Skin epidermis (tissue), 12 donors: Measurements from ENCODE around the gene SORD.

Experiments
- H3K27ac ChIP-seq, 21 experiments: fragments of 200-600 bp; sonication (generic) in 11 of 21; one replicate each; pipeline ENCODE4 v1.5.0; 2020; ENCODE audit warnings: mild to moderate bottlenecking in 3 of 21, inconsistent platforms in 2 of 21, moderate library complexity in 2 of 21
- H3K4me3 ChIP-seq, 7 experiments: fragments of 200-600 bp; sonication (generic) in 2 of 7; one replicate each; pipeline ENCODE4 v1.5.0; 2020; ENCODE audit warnings: inconsistent platforms in 2 of 7, mild to moderate bottlenecking in 2 of 7, moderate library complexity in 1 of 7

SORD gene

GRCh38 chr15:45113380-45113990, 90.5 kb downstream of the SORD start:
- H3K27ac ChIP-seq = no peak overlapping the region
- no peak overlapping the region for H3K4me3 ChIP-seq

- no peak within 1 kb of the TSS for H3K4me3 ChIP-seq
- no peak within 1 kb of the TSS for H3K27ac ChIP-seq
These were observed 91.2 kb downstream of the SORD start, which contains the start of the genes DUOX2 and DUOXA2 for GRCh38 chr15:45114076-45114750. DUOX2 (minus strand) TSS chr15:45114172; CDS start chr15:45113411, 761 bp downstream. DUOXA2 (plus strand) TSS chr15:45114326; CDS start chr15:45114606, 280 bp downstream.

- H3K4me3 ChIP-seq = no peak overlapping the region
- no peak overlapping the region for H3K27ac ChIP-seq
These were observed 91.7 kb downstream of the SORD start for GRCh38 chr15:45114751-45115085.

- no peak overlapping the region for H3K27ac ChIP-seq
- no peak overlapping the region for H3K4me3 ChIP-seq
These were observed 92.4 kb downstream of the SORD start for GRCh38 chr15:45115312-45115820.

- no peak overlapping the region for H3K27ac ChIP-seq
- no peak overlapping the region for H3K4me3 ChIP-seq
These were observed 93.0 kb downstream of the SORD start for GRCh38 chr15:45116006-45116481.

GRCh38 chr15:45116482-45117307, 93.7 kb downstream of the SORD start:
- Histone ChIP-seq H3K4me3 (no peak overlapping the region), H3K27ac (no peak overlapping the region)

- H3K4me3 ChIP-seq = peak overlapping the region in 1 of 7 experiments; percentile 24
- H3K27ac ChIP-seq = no peak overlapping the region
These were observed 94.5 kb downstream of the SORD start for GRCh38 chr15:45117308-45118130.

- Histone ChIP-seq H3K4me3 (peak overlapping the region in 1 of 7 experiments; percentile 24), H3K27ac (no peak overlapping the region)
These were observed 95.2 kb downstream of the SORD start for GRCh38 chr15:45118131-45118588.

- H3K27ac ChIP-seq = no peak overlapping the region
- no peak overlapping the region for H3K4me3 ChIP-seq
These were observed 96.0 kb downstream of the SORD start for GRCh38 chr15:45118996-45119395.

- Histone ChIP-seq H3K4me3 (no peak overlapping the region), H3K27ac (no peak overlapping the region)
These were observed 97.3 kb downstream of the SORD start for GRCh38 chr15:45120081-45120972.

- no peak overlapping the region for H3K27ac ChIP-seq
- no peak overlapping the region for H3K4me3 ChIP-seq
These were observed 98.0 kb downstream of the SORD start for GRCh38 chr15:45121020-45121419.

GRCh38 chr15:45121706-45122417, 98.9 kb downstream of the SORD start:
- Histone ChIP-seq H3K4me3 (no peak overlapping the region), H3K27ac (no peak overlapping the region)

- Histone ChIP-seq H3K4me3 (no peak overlapping the region), H3K27ac (no peak overlapping the region)
These were observed 99.7 kb downstream of the SORD start for GRCh38 chr15:45122719-45123118.

- Histone ChIP-seq H3K4me3 (no peak overlapping the region), H3K27ac (no peak overlapping the region)
These were observed 100.4 kb downstream of the SORD start for GRCh38 chr15:45123397-45123796.

GRCh38 chr15:45126535-45127158, 103.7 kb downstream of the SORD start:
- Histone ChIP-seq H3K4me3 (no peak overlapping the region), H3K27ac (no peak overlapping the region)
